Measurements from ENCODE around the gene ADD3. TPM values are rescaled to one million over a fixed set of nuclear protein-coding genes. Genes with fewer than 3 reads are reported as not detected.

Gene ADD3
- 100 to 1,000 TPM; 158 to 377 TPM for total RNA-seq

GRCh38 chr10:110007701-110008517 lies at the start of gene ADD3:
Gene ADD3, plus strand, starts transcription at chr10:110007984. Its CDS starts 92,670 bp downstream, at chr10:110100654.
- Histone ChIP-seq H3K4me1 (peaks cover 0 to 68% of the 10 kb centered on the region in 2 donors), H3K9me3 (no peaks in the 10 kb centered on the region), H3K27me3 (no peaks in the 10 kb centered on the region), H3K27ac (peak within 1 kb of the TSS; percentile 94 to 95), H3K4me3 (peak within 1 kb of the TSS; percentile 96 to 99), H3K36me3 (no peaks in the 10 kb centered on the region)
- peak; percentile 94 for DNase-seq (ENCODE audit: low spot score)
- no peak for TF ChIP-seq CTCF (IDR thresholded peaks at IDR 0.05)

GRCh38 chr10:109958059-109958458 lies 49.7 kb upstream of the ADD3 start:
- H3K27ac ChIP-seq = no peak overlapping the region
- DNase-seq (ENCODE audit: low spot score) = no peak
- no peaks in the 10 kb centered on the region for H3K9me3 ChIP-seq
- H3K27me3 ChIP-seq = no peaks in the 10 kb centered on the region
- H3K36me3 ChIP-seq = no peaks in the 10 kb centered on the region
- TF ChIP-seq CTCF (IDR thresholded peaks at IDR 0.05) = no peak
- peaks cover 0 to 7% of the 10 kb centered on the region in 2 donors for H3K4me1 ChIP-seq
- no peak overlapping the region for H3K4me3 ChIP-seq

- Histone ChIP-seq H3K27ac (no peak overlapping the region), H3K27me3 (no peaks in the 10 kb centered on the region), H3K4me1 (peaks cover 0 to 7% of the 10 kb centered on the region in 2 donors), H3K36me3 (no peaks in the 10 kb centered on the region), H3K9me3 (no peaks in the 10 kb centered on the region), H3K4me3 (no peak overlapping the region)
- TF ChIP-seq CTCF (IDR thresholded peaks at IDR 0.05) = no peak
- no peak for DNase-seq (ENCODE audit: low spot score)
These were observed 48.3 kb upstream of the ADD3 start for GRCh38 chr10:109959259-109960145.

- no peak for DNase-seq (ENCODE audit: low spot score)
- TF ChIP-seq CTCF (IDR thresholded peaks at IDR 0.05) = no peak
- Histone ChIP-seq H3K4me1 (peaks cover 0 to 7% of the 10 kb centered on the region in 2 donors), H3K27me3 (no peaks in the 10 kb centered on the region), H3K27ac (no peak overlapping the region), H3K4me3 (no peak overlapping the region), H3K9me3 (no peaks in the 10 kb centered on the region), H3K36me3 (no peaks in the 10 kb centered on the region)
These were observed 47.1 kb upstream of the ADD3 start for GRCh38 chr10:109960682-109961081.

- Histone ChIP-seq H3K4me1 (peaks cover 0 to 13% of the 10 kb centered on the region in 2 donors), H3K27ac (no peak overlapping the region), H3K4me3 (no peak overlapping the region), H3K36me3 (no peaks in the 10 kb centered on the region), H3K9me3 (no peaks in the 10 kb centered on the region), H3K27me3 (no peaks in the 10 kb centered on the region)
- TF ChIP-seq CTCF (IDR thresholded peaks at IDR 0.05) = no peak
- DNase-seq (ENCODE audit: low spot score) = no peak
These were observed 46.4 kb upstream of the ADD3 start for GRCh38 chr10:109961174-109962001.

Data from right atrium auricular region (tissue), 2 donors.